Stimulated activated naive CD8-positive, alpha-beta T cell treated with anti-CD3 and anti-CD28 coated beads, Interleukin-15, Interleukin-2, amounts not matched to agents 100 U/mL and 50 U/mL, for 24 hours (primary cell): ENCODE measurements around the gene VOPP1.

Experiments used
- ATAC-seq: fragments of 150-1000 bp; cut with Tn5 transposase; one replicate; pipeline ENCODE4 v1.10.0; 2021
- DNase-seq: peaks from one replicate; pipeline ENCODE4 v3.0.0; 2021

The VOPP1 gene

GRCh38 chr7:55532150-55532917 is 40.0 kb downstream of the VOPP1 start:
- DNase-seq (no peak), ATAC-seq (peak; percentile 7)

- DNase-seq (no peak), ATAC-seq (no peak)
These were observed 40.8 kb downstream of the VOPP1 start for GRCh38 chr7:55531536-55531935.

- DNase-seq (no peak), ATAC-seq (no peak)
These were observed 45.0 kb downstream of the VOPP1 start for GRCh38 chr7:55527307-55527706.

GRCh38 chr7:55526770-55527169 is 45.5 kb downstream of the VOPP1 start:
- ATAC-seq: no peak

GRCh38 chr7:55526329-55526728 is 46.0 kb downstream of the VOPP1 start:
- DNase-seq (no peak), ATAC-seq (no peak)

More at GRCh38 chr7:55526770-55527169, 45.5 kb downstream of the VOPP1 start:
- DNase-seq: no peak

GRCh38 chr7:55524558-55525310 is 47.6 kb downstream of the VOPP1 start:
- ATAC-seq: no peak
- no peak for DNase-seq

- DNase-seq (no peak), ATAC-seq (no peak)
These were observed 48.9 kb downstream of the VOPP1 start for GRCh38 chr7:55523366-55523765.

- DNase-seq (no peak), ATAC-seq (no peak)
These were observed 50.1 kb downstream of the VOPP1 start for GRCh38 chr7:55521917-55522902.

GRCh38 chr7:55521512-55521911 is 50.8 kb downstream of the VOPP1 start:
- no peak for DNase-seq
- ATAC-seq: no peak

GRCh38 chr7:55520426-55521140 is 51.7 kb downstream of the VOPP1 start:
- no peak for ATAC-seq
- DNase-seq: no peak

GRCh38 chr7:55518836-55519235 is 53.5 kb downstream of the VOPP1 start:
- DNase-seq: no peak
- no peak for ATAC-seq

GRCh38 chr7:55517936-55518689 is 54.2 kb downstream of the VOPP1 start:
- no peak for DNase-seq
- no peak for ATAC-seq

GRCh38 chr7:55517191-55517633 is 55.1 kb downstream of the VOPP1 start:
- DNase-seq: peak; percentile 53
- peak; percentile 88 for ATAC-seq

- no peak for ATAC-seq
- DNase-seq: no peak
These were observed 55.9 kb downstream of the VOPP1 start for GRCh38 chr7:55516409-55516808.

GRCh38 chr7:55515569-55516279 is 56.6 kb downstream of the VOPP1 start:
- ATAC-seq: no peak
- DNase-seq: no peak

- ATAC-seq: no peak
These were observed 57.6 kb downstream of the VOPP1 start for GRCh38 chr7:55514546-55515265.

GRCh38 chr7:55513868-55514267 is 58.4 kb downstream of the VOPP1 start:
- ATAC-seq (no peak), DNase-seq (no peak)

More at GRCh38 chr7:55514546-55515265, 57.6 kb downstream of the VOPP1 start:
- no peak for DNase-seq

GRCh38 chr7:55512635-55513191 is 59.6 kb downstream of the VOPP1 start:
- ATAC-seq (no peak), DNase-seq (no peak)

- DNase-seq (no peak), ATAC-seq (no peak)
These were observed 61.7 kb downstream of the VOPP1 start for GRCh38 chr7:55510621-55511020.
